AG04449 (cell line): Measurements from ENCODE around the gene TTLL11.
A peak's percentile ranks its signal among the peaks of the same experiment; 100 is the strongest.

Experiments used
- CTCF ChIA-PET: fragments of 350-600 bp; formaldehyde crosslinking; extraction: SDS; loops from one replicate; lab custom pipeline; 2021; ENCODE audit warnings: antibody characterized with exemption; lab: Yijun Ruan, JAX
- POLR2A ChIA-PET: fragments of 400-600, 350-600 bp; formaldehyde crosslinking; extraction: SDS; loops from one replicate; lab custom pipeline; 2020; ENCODE audit warnings: antibody characterized with exemption, inconsistent platforms; lab: Yijun Ruan, JAX
- DNase-seq: peaks from one replicate; pipeline ENCODE4 v3.0.0-alpha.2; 2010; ENCODE audit warnings: low read depth, low spot score
- H3K4me3 ChIP-seq: 2 replicates; pipeline ENCODE4 v1.5.1; 2011; ENCODE audit warnings: low read depth, mild to moderate bottlenecking, control low read depth, low read length
- TF ChIP-seq, protein P1 (sequence below): IDR thresholded peaks from one replicate; pipeline ENCODE4 v1.5.1; 2011; ENCODE audit warnings: mild to moderate bottlenecking, moderate library complexity, low read length, control low read depth, inconsistent platforms; ENCODE audit not compliant: insufficient read depth; ENCODE audit errors: missing control alignments

The TTLL11 gene

DNA sequence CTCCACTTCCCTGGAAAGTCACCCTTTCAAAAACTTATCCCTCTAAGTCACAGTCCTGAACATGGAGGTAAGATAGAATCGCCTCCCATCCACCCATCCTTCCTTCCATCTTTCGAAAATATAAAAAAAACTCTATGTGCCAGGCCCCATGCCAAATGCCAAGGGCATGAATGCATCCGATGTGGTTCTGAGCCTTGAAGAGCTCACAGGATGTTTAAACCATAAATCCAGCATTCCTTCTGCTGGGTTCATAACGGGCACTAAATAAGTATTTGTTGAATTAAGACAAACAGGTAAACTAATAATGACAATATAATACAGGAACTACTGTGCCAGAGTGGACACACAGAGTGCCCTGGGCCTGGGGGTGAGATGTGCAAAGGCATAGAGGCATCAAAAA lies 147.3 kb downstream of the TTLL11 start:
- peak; percentile 17 for DNase-seq
- CTCF ChIA-PET, result interaction anchor here (1.0 to 1.5 kb wide), 2 partner anchors 33 to 400 kb away, joined by 3 to 4 read pairs; no protein-coding TSS in a partner anchor
- POLR2A ChIA-PET, result no interaction called here
- no peak overlapping the region for H3K4me3 ChIP-seq
- TF ChIP-seq, protein P1, sequence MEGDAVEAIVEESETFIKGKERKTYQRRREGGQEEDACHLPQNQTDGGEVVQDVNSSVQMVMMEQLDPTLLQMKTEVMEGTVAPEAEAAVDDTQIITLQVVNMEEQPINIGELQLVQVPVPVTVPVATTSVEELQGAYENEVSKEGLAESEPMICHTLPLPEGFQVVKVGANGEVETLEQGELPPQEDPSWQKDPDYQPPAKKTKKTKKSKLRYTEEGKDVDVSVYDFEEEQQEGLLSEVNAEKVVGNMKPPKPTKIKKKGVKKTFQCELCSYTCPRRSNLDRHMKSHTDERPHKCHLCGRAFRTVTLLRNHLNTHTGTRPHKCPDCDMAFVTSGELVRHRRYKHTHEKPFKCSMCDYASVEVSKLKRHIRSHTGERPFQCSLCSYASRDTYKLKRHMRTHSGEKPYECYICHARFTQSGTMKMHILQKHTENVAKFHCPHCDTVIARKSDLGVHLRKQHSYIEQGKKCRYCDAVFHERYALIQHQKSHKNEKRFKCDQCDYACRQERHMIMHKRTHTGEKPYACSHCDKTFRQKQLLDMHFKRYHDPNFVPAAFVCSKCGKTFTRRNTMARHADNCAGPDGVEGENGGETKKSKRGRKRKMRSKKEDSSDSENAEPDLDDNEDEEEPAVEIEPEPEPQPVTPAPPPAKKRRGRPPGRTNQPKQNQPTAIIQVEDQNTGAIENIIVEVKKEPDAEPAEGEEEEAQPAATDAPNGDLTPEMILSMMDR, result no peak

DNA sequence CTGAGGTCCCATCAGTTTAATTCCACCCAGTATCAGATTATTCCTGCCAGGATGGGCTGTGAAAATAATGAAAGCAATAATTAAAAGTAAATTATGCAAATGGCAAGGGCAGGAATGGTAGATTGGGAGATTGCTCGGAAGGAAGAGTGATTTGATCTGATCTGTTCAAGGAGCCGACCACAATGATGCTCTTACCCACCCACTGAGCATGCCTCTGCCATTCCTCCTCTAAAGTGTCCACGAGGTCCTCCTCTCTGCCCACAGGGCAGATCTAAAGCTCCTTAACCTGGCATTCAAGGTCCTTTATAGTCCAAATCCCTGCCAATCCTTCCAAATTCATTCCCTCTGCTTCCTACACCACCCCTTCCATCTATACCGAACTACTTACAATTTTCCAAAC lies 147.8 kb downstream of the TTLL11 start:
- POLR2A ChIA-PET, result no interaction called here
- TF ChIP-seq, protein P1, result no peak
- H3K4me3 ChIP-seq, result no peak overlapping the region
- CTCF ChIA-PET, result interaction anchor here (1.5 kb wide), 1 partner anchor 399 kb away, joined by 4 read pairs; no protein-coding TSS in a partner anchor
- DNase-seq, result no peak

DNA sequence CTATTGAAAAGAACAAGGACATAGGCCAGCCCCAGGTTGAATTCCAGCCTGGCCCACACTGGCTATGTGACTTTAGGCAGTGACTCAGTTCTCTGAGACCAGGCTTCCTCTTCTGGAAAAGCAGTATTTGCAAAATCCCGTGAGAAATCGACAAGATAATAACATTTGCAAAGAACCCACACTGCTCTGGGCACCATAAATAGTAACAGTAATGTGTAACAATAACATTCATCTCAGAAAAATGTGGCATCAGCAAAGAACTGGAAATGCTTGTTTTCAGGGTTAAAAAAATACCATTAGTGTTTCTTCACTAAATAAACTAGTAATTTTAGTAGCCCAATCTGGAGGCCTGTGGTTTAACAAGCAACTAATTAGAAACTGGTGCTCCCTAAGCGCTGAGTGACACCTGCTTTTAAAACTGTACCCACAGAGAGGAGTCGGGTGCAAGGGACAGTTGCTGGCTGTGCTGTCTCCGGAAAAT lies 148.4 kb downstream of the TTLL11 start:
- TF ChIP-seq, protein P1, result no peak
- ChIA-PET POLR2A (no interaction called here), CTCF (interaction anchor here (0.7 to 1.5 kb wide), 2 partner anchors 9 to 399 kb away, joined by 3 to 4 read pairs; no protein-coding TSS in a partner anchor)
- H3K4me3 ChIP-seq, result no peak overlapping the region
- DNase-seq, result peak; percentile 80

DNA sequence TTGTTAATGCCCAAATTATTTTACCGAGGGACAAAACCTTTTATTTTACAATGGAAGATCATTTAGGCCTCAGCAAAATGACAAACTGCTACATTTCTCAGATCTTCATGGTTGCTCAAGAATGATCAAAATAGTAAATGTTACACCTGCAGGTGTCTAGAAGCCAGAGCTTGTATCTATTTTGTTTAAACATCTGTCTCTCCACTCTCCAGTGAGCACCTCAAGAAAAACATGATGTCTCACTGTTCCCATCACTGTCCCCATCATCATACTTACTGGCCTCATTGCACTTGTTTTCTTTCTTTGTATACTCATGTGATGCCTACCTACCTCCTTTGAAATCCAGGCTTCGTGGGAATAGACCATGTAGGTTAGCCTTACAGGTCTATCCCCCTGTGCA lies 149.6 kb downstream of the TTLL11 start:
- ChIA-PET POLR2A (no interaction called here), CTCF (no interaction called here)
- TF ChIP-seq, protein P1, result no peak
- DNase-seq, result no peak
- H3K4me3 ChIP-seq, result no peak overlapping the region

DNA sequence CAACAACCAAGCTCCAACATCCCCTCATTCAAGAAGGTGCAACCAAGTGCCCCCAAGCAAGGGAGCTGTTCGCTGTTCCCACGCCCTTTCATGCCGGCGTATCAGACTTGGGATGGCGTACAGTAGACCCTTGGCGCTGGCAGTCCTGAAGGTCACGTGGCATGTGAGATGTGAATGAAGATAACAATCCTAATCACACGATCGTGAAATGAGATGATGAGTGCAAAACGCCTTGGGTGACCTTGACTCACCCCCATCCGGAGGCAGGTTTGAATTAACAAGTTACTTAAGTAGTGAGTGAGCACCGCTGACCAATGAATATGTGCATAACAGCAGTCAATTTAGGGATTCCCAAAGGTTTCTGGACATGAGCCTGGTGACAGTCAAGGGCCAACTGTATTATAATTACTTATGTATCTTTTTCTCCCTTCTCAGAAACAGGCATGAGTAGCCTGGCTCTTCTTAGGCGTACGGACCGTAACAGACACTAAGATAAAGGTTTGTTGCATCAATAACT lies 150.2 kb downstream of the TTLL11 start:
- H3K4me3 ChIP-seq, result no peak overlapping the region
- DNase-seq, result no peak
- ChIA-PET CTCF (no interaction called here), POLR2A (no interaction called here)
- TF ChIP-seq, protein P1, result no peak

DNA sequence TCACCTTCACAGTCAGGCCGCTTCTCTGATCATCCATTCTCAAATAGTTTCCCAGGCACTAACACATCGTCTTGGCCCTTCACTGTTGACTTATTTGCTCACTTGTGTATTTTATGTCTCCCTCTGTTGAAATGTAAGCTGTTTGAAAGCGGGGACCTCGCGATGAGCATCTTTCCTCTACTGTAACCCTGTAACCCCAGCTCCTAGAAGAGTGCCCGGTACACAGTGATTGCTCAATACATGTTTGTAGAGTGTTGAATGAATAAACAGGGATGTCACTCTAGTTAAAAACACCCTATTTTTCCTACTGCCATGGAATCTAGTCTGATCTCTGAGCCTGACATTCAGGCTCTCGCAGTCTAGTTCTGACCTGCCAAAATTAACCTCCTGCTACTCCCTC lies 150.8 kb downstream of the TTLL11 start:
- no peak for DNase-seq
- ChIA-PET POLR2A (no interaction called here), CTCF (no interaction called here)
- TF ChIP-seq, protein P1, result no peak
- no peak overlapping the region for H3K4me3 ChIP-seq
